ENCODE results near the gene OTX1. TPM values are rescaled to one million over a fixed set of nuclear protein-coding genes. Genes with fewer than 3 reads are reported as not detected.

OTX1 gene
- total and polyA plus RNA-seq, 9 of the 15 experiments (the other 6 are each of a cell fraction or from before 2014, with no cell fraction given): 0.18 to 7.1 (median 0.58) TPM

DNA sequence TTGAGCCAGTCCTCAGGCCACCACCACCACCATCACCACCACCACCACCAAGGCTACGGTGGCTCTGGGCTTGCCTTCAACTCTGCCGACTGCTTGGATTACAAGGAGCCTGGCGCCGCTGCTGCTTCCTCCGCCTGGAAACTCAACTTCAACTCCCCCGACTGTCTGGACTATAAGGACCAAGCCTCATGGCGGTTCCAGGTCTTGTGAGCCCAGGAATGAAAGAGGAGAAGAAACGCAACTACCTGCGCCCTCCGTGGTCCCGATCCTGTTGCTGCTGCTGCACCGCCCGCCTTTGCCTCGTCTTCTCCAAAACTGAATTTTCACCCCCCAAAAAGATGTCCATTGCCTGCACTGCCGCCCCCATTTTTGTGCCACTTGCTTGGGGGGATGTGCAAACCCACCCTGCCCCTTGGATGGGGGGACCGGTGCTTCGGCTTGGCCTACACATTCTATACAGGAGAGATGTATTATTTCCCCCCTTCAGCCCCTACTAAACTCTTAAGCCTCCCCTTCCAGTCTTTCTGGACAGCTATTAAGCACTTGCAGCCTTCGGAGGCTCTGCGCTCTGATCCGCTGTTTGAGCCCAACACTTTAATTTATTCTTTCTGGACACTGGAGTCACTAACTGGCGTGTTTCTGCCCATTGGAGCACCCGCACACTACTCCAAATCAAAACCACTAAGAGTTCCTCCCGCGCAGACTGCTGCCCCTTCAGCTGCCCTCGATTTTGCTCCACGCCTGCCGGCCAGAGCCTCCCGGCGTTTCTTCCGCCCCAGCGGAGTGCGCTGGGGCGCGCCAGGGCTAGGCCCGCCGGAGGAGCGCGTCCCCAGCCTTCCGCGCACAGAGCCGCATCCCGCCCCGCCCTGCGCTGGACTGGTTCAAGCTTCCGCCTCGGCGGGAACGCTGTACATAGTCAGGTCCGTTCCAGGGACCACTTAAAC is 5.7 kb downstream of the OTX1 start:
- Histone ChIP-seq H2AFZ (ENCODE audit: low read depth, low read length) (no peak overlapping the region), H3K4me2 (ENCODE audit: insufficient read depth, low read length) (no peak overlapping the region), H3K9ac (ENCODE audit: insufficient read depth in 1 of 2, low read depth in 2 of 2, low read length in 2 of 2) (no peak overlapping the region), H3K9me1 (ENCODE audit: control insufficient read depth, insufficient read depth, low read length) (no peaks in the 10 kb centered on the region), H4K20me1 (replicated peaks; ENCODE audit: control insufficient read depth, insufficient read depth, low read length) (no peaks in the 10 kb centered on the region), H3K9me3 (replicated peaks; ENCODE audit: control insufficient read depth, insufficient read depth, low read depth, low read length) (peaks cover 9% of the 10 kb centered on the region), H3K27ac (ENCODE audit: extremely low read depth, low read depth, low read length) (no peak overlapping the region), H3K36me3 (ENCODE audit: control insufficient read depth, insufficient read depth, low read length) (peaks cover 43% of the 10 kb centered on the region; the same call in 1 of the 3 replicates), H3K27me3 (ENCODE audit: control insufficient read depth in 2 of 2, insufficient read depth in 2 of 2, low read length in 2 of 2) (no peaks in the 10 kb centered on the region), H3K4me1 (replicated peaks in 1 of 2; ENCODE audit: control insufficient read depth in 2 of 2, insufficient read depth in 2 of 2, low read length in 2 of 2) (peaks cover 0 to 15% of the 10 kb centered on the region in 2 experiments; a peak in 2 of 5 replicates), H3K4me3 (no peak overlapping the region), H3K79me2 (ENCODE audit: control insufficient read depth, insufficient read depth, low read length) (peaks cover 6% of the 10 kb centered on the region; the same call in 2 of the 3 replicates)
- DNase-seq (ENCODE audit: extremely low read depth in 1 of 4, low spot score in 3 of 4) (no peak), FAIRE-seq (no peak), ATAC-seq (no peak)
- CTCF ChIA-PET (ENCODE audit: low intra/inter-chr PET ratio): no interaction called here
- intact Hi-C loops (cut with micrococcal nuclease): no loop called here
- 97% methylated on average over 28 of the region's 49 CpGs for WGBS (ENCODE audit: insufficient coverage, low coverage, missing lambda C conversion rate)
- TF ChIP-seq, protein P1, sequence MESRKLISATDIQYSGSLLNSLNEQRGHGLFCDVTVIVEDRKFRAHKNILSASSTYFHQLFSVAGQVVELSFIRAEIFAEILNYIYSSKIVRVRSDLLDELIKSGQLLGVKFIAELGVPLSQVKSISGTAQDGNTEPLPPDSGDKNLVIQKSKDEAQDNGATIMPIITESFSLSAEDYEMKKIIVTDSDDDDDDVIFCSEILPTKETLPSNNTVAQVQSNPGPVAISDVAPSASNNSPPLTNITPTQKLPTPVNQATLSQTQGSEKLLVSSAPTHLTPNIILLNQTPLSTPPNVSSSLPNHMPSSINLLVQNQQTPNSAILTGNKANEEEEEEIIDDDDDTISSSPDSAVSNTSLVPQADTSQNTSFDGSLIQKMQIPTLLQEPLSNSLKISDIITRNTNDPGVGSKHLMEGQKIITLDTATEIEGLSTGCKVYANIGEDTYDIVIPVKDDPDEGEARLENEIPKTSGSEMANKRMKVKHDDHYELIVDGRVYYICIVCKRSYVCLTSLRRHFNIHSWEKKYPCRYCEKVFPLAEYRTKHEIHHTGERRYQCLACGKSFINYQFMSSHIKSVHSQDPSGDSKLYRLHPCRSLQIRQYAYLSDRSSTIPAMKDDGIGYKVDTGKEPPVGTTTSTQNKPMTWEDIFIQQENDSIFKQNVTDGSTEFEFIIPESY (CRISPR knock-in tag; IDR thresholded peaks at IDR 0.05): peak; percentile 23; the same call in 1 of the 2 replicates
- TF ChIP-seq OTX1 (CRISPR knock-in tag; IDR thresholded peaks at IDR 0.05) (0 out of 2 replicates have a peak, but pooled peaks have one; percentile 15), TCFL5 (CRISPR knock-in tag; conservative IDR thresholded peaks at IDR 0.05) (no peak), ZNF184 (CRISPR knock-in tag; IDR thresholded peaks at IDR 0.05) (no peak), POLR2G (IDR thresholded peaks at IDR 0.05; ENCODE audit: low read depth, low read length) (0 out of 2 replicates have a peak, but pooled peaks have one; percentile 32), RBFOX2 (IDR thresholded peaks at IDR 0.05; ENCODE audit: low read depth, low read length) (peak; percentile 48)
- no TSS peak for BruUV-seq (replicated peaks)
- POLR2A ChIA-PET: no interaction called here
- in situ Hi-C loops (cut with MboI): no loop called here
